Calu3 (cell line): ENCODE data around the gene SMARCAD1. TPM values are rescaled to one million over a fixed set of nuclear protein-coding genes. Genes with fewer than 3 reads are reported as not detected.

ENCODE experiments used
- BruUV-seq: library from RNA; stranded (reverse); fragments of 400-500 nt; replicated peaks from 2 replicates; lab custom pipeline; 2021; lab: Mats Ljungman, UMichigan
- CTCF ChIA-PET: fragments of 300-600 bp; sonication (Branson Sonifier 250); formaldehyde crosslinking; loops from one replicate; lab custom pipeline; 2022; ENCODE audit warnings: antibody characterized with exemption; lab: Charles Lee
- DNase-seq: peaks from one replicate; pipeline ENCODE4 v3.0.0; 2022
- H3K27ac Mint-ChIP-seq: one replicate; pipeline ENCODE4 v1.8.0; 2022; ENCODE audit warnings: mixed read lengths; ENCODE audit not compliant: unreplicated experiment
- H3K27me3 Mint-ChIP-seq: one replicate; pipeline ENCODE4 v1.8.0; 2022; ENCODE audit warnings: mixed read lengths; ENCODE audit not compliant: unreplicated experiment
- H3K36me3 Mint-ChIP-seq: one replicate; pipeline ENCODE4 v1.8.0; 2022; ENCODE audit warnings: mild to moderate bottlenecking, moderate library complexity, mixed read lengths; ENCODE audit not compliant: insufficient read depth, unreplicated experiment
- H3K4me1 Mint-ChIP-seq: one replicate; pipeline ENCODE4 v1.8.0; 2022; ENCODE audit warnings: mild to moderate bottlenecking, low read depth, mixed read lengths; ENCODE audit not compliant: unreplicated experiment
- H3K4me3 Mint-ChIP-seq: one replicate; pipeline ENCODE4 v1.8.0; 2022; ENCODE audit warnings: mild to moderate bottlenecking, low read depth, moderate library complexity, mixed read lengths; ENCODE audit not compliant: unreplicated experiment
- H3K9me3 Mint-ChIP-seq: one replicate; pipeline ENCODE4 v1.8.0; 2022; ENCODE audit warnings: low read depth, mixed read lengths; ENCODE audit not compliant: unreplicated experiment
- intact Hi-C: fragments of 100-400 bp; cut with micrococcal nuclease; formaldehyde crosslinking; loops from one replicate; pipeline ENCODE4 v1.10.0; 2022; ENCODE audit not compliant: unreplicated experiment
- total RNA-seq: library from RNA; stranded (reverse); gene quantifications from 2 replicates; pipeline ENCODE4 v1.2.3, GENCODE V29; 2022
- TF ChIP-seq, protein P1 (sequence below): fragments of 200-600 bp; IDR thresholded peaks from one replicate; pipeline ENCODE4 v1.8.0; 2022; ENCODE audit warnings: antibody characterized with exemption; ENCODE audit not compliant: unreplicated experiment

SMARCAD1 gene
- total RNA-seq, 1 experiment from 2014 or later = 15.8 TPM

DNA sequence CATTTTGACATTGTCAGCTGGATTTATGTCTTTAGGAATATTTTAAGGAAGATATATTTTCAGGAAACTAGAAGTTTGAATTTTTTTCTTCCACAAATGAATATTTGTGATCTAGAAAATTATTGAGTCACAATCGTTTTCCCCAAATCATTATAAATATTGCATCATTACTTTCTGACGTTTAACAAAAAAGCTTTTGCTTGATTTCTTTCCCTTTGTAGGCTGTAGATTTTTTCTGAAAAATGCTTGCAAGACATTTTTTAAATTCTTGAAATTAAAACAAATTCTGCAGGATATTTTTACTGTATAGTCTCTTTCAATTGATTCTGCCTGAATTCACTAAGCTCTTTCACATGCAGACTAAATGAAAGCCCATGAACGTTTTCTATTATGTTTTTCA, 4.9 kb upstream of the SMARCAD1 start:
- H3K4me1 Mint-ChIP-seq = no peaks in the 10 kb centered on the region
- no peak overlapping the region for H3K4me3 Mint-ChIP-seq
- DNase-seq = no peak
- CTCF ChIA-PET = interaction anchor here (0.7 kb wide), 1 partner anchor 314 kb away, joined by 6 read pairs; no protein-coding TSS in a partner anchor
- intact Hi-C loops = no loop called here
- TF ChIP-seq, protein P1, sequence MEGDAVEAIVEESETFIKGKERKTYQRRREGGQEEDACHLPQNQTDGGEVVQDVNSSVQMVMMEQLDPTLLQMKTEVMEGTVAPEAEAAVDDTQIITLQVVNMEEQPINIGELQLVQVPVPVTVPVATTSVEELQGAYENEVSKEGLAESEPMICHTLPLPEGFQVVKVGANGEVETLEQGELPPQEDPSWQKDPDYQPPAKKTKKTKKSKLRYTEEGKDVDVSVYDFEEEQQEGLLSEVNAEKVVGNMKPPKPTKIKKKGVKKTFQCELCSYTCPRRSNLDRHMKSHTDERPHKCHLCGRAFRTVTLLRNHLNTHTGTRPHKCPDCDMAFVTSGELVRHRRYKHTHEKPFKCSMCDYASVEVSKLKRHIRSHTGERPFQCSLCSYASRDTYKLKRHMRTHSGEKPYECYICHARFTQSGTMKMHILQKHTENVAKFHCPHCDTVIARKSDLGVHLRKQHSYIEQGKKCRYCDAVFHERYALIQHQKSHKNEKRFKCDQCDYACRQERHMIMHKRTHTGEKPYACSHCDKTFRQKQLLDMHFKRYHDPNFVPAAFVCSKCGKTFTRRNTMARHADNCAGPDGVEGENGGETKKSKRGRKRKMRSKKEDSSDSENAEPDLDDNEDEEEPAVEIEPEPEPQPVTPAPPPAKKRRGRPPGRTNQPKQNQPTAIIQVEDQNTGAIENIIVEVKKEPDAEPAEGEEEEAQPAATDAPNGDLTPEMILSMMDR = no peak
- BruUV-seq = no TSS peak
- no peaks in the 10 kb centered on the region for H3K27me3 Mint-ChIP-seq
- no peak overlapping the region for H3K27ac Mint-ChIP-seq
- H3K9me3 Mint-ChIP-seq = no peaks in the 10 kb centered on the region
- peaks cover 7% of the 10 kb centered on the region for H3K36me3 Mint-ChIP-seq

DNA sequence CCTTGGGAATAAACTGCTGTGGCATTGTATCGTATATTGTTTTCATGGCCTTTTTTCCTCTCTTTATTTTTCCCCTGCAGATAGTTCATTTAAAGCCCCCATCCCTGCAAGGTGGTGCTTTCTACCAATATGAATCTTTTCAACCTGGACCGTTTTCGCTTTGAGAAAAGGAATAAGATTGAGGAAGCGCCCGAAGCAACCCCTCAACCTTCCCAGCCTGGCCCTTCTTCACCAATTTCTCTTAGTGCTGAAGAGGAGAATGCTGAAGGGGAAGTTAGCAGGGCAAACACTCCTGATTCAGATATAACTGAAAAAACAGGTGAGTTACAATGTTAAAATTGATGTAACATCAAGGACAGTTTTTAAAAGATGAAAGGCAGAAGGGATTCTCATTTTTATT, 601 bp downstream of the SMARCAD1 start:
- Mint-ChIP-seq H3K4me1 (peaks cover 8% of the 10 kb centered on the region), H3K27me3 (no peaks in the 10 kb centered on the region), H3K9me3 (no peaks in the 10 kb centered on the region), H3K4me3 (peak overlapping the region; percentile 97), H3K36me3 (peaks cover 19% of the 10 kb centered on the region), H3K27ac (peak overlapping the region; percentile 98)
- CTCF ChIA-PET = no interaction called here
- intact Hi-C loops = no loop called here
- TSS peak; percentile 53 for BruUV-seq
- DNase-seq = no peak
- TF ChIP-seq, protein P1 = no peak

DNA sequence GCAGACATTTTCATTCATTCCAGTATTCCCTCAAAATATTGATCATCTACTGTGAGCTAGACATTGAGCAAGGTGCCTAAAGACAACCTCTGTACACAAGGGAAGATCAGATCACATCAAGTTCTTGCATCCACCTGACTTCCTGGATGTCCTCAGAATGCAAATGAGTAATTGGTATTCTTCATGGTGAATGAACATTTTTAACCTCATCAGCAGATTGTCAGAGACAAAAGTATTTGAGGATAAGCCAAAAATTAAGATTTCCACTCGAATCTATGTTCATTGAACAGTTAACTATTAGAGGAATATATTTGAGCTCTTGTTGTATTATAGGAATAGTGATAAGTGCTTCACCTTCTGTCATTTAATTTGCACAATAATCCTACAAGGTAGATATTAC, 1.3 kb downstream of the SMARCAD1 start:
- CTCF ChIA-PET = no interaction called here
- peaks cover 19% of the 10 kb centered on the region for H3K36me3 Mint-ChIP-seq
- intact Hi-C loops = no loop called here
- peaks cover 8% of the 10 kb centered on the region for H3K4me1 Mint-ChIP-seq
- H3K27me3 Mint-ChIP-seq = no peaks in the 10 kb centered on the region
- no peak for DNase-seq
- no peaks in the 10 kb centered on the region for H3K9me3 Mint-ChIP-seq
- peak overlapping the region; percentile 97 for H3K4me3 Mint-ChIP-seq
- TF ChIP-seq, protein P1 = no peak
- BruUV-seq = no TSS peak
- no peak overlapping the region for H3K27ac Mint-ChIP-seq

DNA sequence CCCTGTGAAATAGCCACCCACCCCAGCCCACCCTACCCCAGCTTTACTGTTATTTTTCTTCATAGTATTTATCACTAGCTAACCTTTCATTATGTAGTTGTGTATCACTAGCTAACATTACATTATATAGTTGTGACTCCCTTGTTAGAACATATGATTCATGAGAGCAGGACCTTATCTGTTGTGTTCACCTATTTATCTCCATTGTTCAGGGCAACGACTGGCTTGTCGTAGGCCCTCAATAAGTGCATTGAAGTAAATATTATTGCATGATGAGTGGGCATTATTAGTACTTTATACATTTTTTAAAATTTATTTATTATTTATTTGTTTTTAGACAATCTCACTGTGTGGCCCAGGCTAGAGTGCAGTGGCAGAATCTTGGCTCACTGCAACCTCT, 4.2 kb downstream of the SMARCAD1 start:
- no peak overlapping the region for H3K27ac Mint-ChIP-seq
- no peak for DNase-seq
- H3K27me3 Mint-ChIP-seq = no peaks in the 10 kb centered on the region
- no TSS peak for BruUV-seq
- peaks cover 8% of the 10 kb centered on the region for H3K4me1 Mint-ChIP-seq
- H3K36me3 Mint-ChIP-seq = peaks cover 19% of the 10 kb centered on the region
- H3K4me3 Mint-ChIP-seq = no peak overlapping the region
- CTCF ChIA-PET = no interaction called here
- no peaks in the 10 kb centered on the region for H3K9me3 Mint-ChIP-seq
- TF ChIP-seq, protein P1 = no peak
- intact Hi-C loops = no loop called here
